HG02870 (cell line): ENCODE results near the gene USP9X.
"Not testable (repeated sequence)": the region's sequence is repeated elsewhere in the genome, so short reads cannot be mapped to it uniquely, and the experiment has no call there.

Experiments used
- ATAC-seq: cut with Tn5 transposase; IDR thresholded peaks from one replicate; pipeline ENCODE4 v1.9.1; 2021; ENCODE audit warnings: mild to moderate bottlenecking, moderate library complexity; ENCODE audit not compliant: unreplicated experiment

USP9X gene

GRCh38 chrX:41085878-41086626 is 807 bp downstream of the USP9X start:
- peak; percentile 4 for ATAC-seq

- ATAC-seq: no peak
These were observed 1.3 kb downstream of the USP9X start for GRCh38 chrX:41086627-41086932.

DNA sequence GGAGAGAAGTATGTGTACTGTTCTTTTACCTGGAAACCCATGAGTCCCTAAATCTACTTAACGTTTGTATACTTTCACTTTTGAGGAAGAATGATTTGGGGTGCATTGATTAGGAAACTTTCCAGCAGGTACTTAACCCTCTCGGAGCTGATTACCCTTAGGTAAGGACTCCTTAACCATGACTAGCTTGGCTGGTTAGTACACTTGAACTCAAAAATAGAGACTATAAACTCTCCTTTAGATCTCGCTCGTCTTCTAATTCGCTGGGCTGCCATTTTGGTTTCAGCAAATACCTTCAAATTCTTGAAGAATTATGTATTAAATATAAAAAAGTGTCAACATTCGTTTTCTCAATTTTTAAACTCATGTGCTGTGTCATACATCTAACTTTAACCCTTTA is 2.0 kb downstream of the USP9X start:
- no peak for ATAC-seq

GRCh38 chrX:41090568-41091238 is 5.5 kb downstream of the USP9X start:
- no peak for ATAC-seq

- no peak for ATAC-seq
These were observed 7.5 kb downstream of the USP9X start for GRCh38 chrX:41092776-41093175.

GRCh38 chrX:41095174-41095573 is 9.9 kb downstream of the USP9X start:
- ATAC-seq: no peak

- ATAC-seq: no peak
These were observed 10.7 kb downstream of the USP9X start for GRCh38 chrX:41095908-41096307.

DNA sequence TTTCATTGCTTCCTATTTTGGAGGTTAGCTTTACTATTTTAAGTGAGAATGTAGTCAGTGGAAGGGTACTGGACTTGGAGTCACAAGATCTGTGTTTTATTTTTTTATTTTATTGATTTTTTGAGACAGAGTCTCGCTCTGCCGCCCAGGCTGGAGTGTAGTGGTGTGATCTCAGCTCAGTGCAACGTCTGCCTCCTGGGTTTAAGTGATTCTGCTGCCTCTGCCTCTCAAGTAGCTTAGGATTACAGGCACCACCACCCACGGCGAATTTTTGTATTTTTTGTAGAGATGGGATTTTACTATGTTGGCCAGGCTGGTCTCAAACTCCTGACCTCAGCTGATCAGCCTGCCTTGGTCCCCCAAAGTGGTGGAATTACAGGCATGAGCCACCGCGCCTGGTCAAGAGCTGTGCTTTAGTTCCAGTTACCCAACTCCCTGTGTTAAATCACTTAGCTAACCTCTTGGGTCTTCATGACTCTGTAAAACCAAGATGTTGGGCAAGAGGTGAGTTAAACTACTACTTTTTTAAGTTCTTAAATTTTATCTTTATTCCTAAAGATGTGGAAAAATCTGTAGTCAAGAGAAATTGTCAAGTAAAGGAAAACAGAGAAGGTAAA is 11.2 kb downstream of the USP9X start:
- no peak for ATAC-seq

DNA sequence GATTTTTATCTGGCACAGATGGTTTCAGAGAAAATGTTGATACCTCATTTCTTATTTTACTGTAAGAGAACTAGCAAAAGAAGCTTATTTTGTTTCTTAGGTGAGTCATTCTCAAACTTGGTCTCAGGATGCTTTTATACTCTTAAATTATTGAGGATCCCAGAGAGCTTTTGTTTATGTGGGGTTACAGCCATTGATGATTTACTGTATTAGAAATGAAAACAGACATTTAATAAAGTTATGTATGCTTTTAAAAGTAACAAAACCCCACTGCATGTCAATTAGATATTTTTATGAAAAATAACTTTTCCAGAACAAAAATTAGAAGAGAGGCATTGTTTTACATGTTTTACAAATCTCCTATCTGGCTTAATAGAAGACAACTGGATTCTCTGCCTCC is 12.1 kb downstream of the USP9X start:
- no peak for ATAC-seq

- no peak for ATAC-seq
These were observed 15.0 kb downstream of the USP9X start for GRCh38 chrX:41100200-41100599.

- no peak for ATAC-seq
These were observed 15.6 kb downstream of the USP9X start for GRCh38 chrX:41100819-41101218.

- ATAC-seq: no peak
These were observed 19.8 kb downstream of the USP9X start for GRCh38 chrX:41105005-41105404.

- not testable (repeated sequence) for ATAC-seq
These were observed 21.0 kb downstream of the USP9X start for GRCh38 chrX:41106257-41106656.

DNA sequence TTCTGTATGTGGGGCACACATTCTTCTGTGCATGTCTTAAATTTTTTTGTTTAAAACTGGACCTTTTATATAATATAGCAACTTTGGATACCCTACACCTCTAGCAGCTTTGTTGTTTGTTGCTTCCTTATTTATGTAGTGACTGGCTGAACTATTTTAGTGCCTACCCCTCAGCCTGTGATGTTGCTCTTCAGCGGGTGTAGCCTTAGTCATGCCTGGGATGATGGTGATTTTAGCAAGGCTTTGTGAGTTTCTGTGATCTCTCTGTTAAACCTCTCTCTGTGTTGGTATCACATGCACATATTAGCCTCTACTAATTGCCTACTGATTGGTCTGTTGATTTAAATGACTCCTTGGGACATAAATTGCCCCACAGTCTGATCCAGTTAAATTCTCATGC is 22.8 kb downstream of the USP9X start:
- no peak for ATAC-seq

DNA sequence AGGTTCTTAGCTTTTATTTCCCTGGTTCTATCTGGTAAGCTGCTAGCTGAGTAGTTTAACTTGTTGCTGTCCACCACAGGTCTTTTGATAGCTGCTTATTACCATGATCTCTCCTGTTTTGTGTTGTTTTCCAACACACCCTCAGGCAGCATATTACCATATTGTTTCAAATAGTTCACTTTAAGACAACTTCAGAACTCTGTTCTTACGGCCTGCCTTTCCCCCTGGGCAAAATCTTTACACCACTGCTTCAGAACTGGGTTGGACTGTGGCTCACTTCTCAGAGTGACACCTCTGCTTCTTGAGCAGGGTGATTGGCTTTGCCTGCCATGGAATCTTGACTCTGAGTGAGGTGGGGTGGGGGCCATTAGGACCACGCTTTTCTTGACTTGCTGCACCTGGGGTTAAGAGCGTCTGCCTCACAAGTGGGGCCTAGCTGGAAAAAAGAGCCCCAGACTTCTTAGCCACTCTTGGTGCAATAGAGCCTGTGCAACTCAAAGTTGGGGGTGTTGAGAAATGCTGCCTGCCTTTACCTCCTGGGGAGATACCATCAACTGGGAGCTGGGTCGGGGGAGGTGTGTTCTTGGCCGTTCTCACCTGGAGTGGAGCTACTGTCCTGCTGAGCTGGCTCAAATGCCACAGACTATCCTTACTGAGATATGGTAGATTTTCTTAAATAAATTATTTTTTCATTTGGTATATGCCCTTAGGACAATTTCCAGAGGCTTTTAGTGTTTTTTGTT is 23.4 kb downstream of the USP9X start:
- no peak for ATAC-seq

DNA sequence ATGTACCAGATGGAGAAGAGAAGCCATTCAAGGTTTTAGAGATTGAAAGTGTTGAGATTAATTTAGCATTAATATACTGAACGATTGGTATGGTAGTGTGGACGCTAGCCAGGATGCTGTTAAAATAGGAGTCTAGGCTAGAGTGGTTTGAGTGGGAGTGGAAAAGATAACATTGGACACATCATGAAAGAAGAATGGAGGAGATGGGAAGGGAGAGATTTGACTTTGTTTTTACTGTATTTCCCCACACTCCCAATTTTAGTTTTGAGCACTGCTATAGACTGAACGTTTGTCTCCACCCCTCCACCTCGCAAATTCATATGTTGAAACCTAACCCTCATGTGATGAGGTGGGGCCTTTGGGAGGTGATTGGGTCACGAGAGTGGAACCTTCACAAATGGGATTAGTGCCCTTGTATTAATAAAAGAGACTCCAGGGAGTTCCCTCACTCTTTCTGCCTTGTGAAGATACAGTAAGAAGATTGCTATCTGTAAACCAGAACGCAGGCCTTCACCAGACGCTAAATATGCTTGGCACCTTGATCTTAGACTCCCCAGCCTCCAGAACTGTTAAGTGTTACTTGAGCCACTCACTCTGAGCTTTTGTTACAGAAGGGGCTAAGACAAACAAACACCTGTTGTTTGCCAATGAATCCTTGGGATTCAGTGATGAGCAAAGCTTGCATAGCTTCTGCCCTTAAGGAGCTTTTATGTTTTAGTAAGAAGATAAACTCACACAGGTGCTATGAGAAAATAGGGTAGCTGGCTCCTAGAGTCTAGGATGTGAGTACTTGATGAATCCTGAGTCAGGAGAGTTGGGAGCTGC is 25.8 kb downstream of the USP9X start:
- no peak for ATAC-seq

- ATAC-seq: not testable (repeated sequence)
These were observed 29.8 kb downstream of the USP9X start for GRCh38 chrX:41115104-41115425.

GRCh38 chrX:41116948-41117347 is 31.7 kb downstream of the USP9X start:
- ATAC-seq: peak; percentile 80

DNA sequence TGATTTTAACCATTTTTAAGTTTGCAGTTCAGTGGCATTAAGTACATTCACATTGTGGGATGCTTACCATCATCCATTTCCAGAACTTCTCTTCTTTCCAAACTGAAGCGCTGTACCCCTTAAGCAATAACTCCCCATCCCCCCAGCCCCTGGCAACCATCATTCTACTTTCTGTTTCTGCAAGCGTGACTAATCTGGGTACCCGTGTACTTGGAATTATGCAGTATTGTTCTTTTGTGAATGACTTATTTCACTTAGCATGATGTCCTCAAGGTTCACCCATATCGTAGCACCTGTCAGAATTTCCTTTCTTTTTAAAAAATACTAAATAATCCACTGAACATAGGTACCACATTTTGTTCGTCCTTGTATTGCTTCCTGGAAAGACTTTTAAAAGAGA is 32.9 kb downstream of the USP9X start:
- ATAC-seq: no peak

GRCh38 chrX:41119803-41120202 is 34.6 kb downstream of the USP9X start:
- ATAC-seq: no peak

DNA sequence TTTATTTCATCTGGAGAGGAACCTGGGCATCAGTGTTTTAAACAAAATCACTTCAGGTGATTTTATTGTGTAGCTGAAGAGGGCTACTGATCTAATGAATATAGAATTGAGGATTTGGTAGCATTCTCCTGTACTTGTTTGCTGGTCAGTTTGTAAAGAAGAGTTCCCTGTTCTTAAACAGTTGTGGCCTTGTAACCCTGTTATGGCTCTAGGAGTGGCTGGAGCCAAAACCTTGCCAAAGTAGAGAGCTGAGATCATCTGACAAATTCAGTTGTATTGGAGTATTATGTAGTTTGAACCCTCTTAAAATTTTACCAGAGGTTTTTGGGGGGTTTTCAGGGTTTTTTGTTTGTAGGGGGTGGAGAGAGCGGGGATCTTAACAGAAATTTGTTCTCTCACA is 36.5 kb downstream of the USP9X start:
- no peak for ATAC-seq
